Lower lobe of right lung (tissue), 2 donors: ENCODE measurements around the gene HSF4. TPM values are rescaled to one million over a fixed set of nuclear protein-coding genes. Genes with fewer than 3 reads are reported as not detected.

Source experiments
- ATAC-seq, 2 donors: fragments of 200-7000 bp; cut with Tn5 transposase; one replicate each; pipeline ENCODE4 v1.9.1; 2020 to 2022; ENCODE audit warnings: mild to moderate bottlenecking in 2 of 2, moderate library complexity in 2 of 2
- DNase-seq: peaks from one replicate; pipeline ENCODE4 v3.0.0-alpha.2; 2020
- H3K27ac ChIP-seq: fragments of 200-600 bp; one replicate; pipeline ENCODE4 v1.8.0; 2022
- H3K27me3 ChIP-seq: fragments of 200-600 bp; one replicate; pipeline ENCODE4 v1.8.0; 2022; ENCODE audit warnings: low read depth
- H3K36me3 ChIP-seq: fragments of 200-600 bp; one replicate; pipeline ENCODE4 v1.8.0; 2022; ENCODE audit warnings: mild to moderate bottlenecking
- H3K4me1 ChIP-seq: fragments of 200-600 bp; one replicate; pipeline ENCODE4 v1.8.0; 2022
- H3K4me3 ChIP-seq: fragments of 200-600 bp; one replicate; pipeline ENCODE4 v1.8.0; 2022; ENCODE audit warnings: mild to moderate bottlenecking
- H3K9me3 ChIP-seq: fragments of 200-600 bp; one replicate; pipeline ENCODE4 v1.8.0; 2022
- intact Hi-C: fragments of 100-400 bp; cut with DNase I; formaldehyde crosslinking; loops from one replicate; pipeline ENCODE4 v1.11.0; 2022
- total RNA-seq: library from RNA; stranded (reverse); fragmentation: NEBNext Ultra II Directional; extraction: Animal tissue kit (Norgen Biotek cat#: 25700); gene quantifications from one replicate; pipeline ENCODE4 v1.2.1, GENCODE V29; 2021
- TF ChIP-seq, protein P1 (sequence below): fragments of 200-600 bp; IDR thresholded peaks from one replicate; pipeline ENCODE4 v1.8.0; 2022; ENCODE audit warnings: antibody characterized with exemption, mild to moderate bottlenecking
- donor health status: DM: no; HTN: yes; CAD: no; lungs with severe emphysema.

The HSF4 gene
- total RNA-seq, 1 donor from 2014 or later = 76.3 TPM

DNA sequence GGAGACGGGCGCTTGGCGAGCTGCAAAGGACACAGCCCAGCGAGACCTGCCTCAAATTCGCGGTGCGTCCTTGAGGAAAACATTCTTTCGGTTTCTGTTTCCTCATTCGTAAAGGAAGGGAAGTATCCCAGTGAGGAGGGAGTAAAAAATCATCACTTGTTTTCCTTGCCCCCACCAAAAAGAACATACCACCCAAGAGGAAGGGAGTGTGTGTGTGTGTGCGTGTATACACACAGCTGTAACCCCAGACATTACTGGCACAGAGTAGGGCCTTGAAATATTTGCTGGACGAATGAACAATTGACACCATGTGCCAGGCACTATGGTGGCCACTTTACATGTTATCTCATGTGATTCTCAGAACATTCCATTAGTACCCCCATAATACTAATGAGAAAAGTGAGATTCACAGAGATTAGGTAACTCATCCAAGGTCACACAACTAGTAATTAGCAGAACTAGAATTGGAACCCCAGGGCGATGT is 21.1 kb downstream of the HSF4 start:
- peak overlapping the region; percentile 73 for H3K4me3 ChIP-seq
- H3K36me3 ChIP-seq = no peaks in the 10 kb centered on the region
- TF ChIP-seq, protein P1, sequence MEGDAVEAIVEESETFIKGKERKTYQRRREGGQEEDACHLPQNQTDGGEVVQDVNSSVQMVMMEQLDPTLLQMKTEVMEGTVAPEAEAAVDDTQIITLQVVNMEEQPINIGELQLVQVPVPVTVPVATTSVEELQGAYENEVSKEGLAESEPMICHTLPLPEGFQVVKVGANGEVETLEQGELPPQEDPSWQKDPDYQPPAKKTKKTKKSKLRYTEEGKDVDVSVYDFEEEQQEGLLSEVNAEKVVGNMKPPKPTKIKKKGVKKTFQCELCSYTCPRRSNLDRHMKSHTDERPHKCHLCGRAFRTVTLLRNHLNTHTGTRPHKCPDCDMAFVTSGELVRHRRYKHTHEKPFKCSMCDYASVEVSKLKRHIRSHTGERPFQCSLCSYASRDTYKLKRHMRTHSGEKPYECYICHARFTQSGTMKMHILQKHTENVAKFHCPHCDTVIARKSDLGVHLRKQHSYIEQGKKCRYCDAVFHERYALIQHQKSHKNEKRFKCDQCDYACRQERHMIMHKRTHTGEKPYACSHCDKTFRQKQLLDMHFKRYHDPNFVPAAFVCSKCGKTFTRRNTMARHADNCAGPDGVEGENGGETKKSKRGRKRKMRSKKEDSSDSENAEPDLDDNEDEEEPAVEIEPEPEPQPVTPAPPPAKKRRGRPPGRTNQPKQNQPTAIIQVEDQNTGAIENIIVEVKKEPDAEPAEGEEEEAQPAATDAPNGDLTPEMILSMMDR = no peak
- peaks cover 44% of the 10 kb centered on the region for H3K4me1 ChIP-seq
- intact Hi-C loops = no loop called here
- H3K9me3 ChIP-seq = no peaks in the 10 kb centered on the region
- DNase-seq (no peak), ATAC-seq (no peak)
- no peaks in the 10 kb centered on the region for H3K27me3 ChIP-seq
- no peak overlapping the region for H3K27ac ChIP-seq

DNA sequence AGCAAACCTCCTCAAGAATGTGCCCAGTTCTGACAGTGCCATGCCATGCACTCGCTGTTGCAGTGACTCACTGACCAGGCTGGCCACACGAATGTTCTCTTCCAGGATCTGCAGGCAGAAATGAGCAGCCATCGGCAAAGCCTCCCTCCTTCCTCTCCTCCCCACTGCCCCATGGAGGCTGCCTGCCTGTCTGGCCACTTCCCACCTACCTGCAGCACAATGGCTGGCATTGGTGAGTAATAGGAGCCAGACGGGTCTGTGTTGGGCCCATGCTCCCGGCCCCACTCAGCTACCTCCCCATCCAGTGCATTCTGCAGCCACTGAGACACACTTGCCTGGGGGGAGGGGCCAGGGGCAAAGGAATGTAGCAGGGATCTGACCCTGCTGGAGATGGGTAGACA is 22.0 kb downstream of the HSF4 start:
- ATAC-seq (no peak), DNase-seq (no peak)
- no peak overlapping the region for H3K27ac ChIP-seq
- H3K4me1 ChIP-seq = peaks cover 51% of the 10 kb centered on the region
- no peaks in the 10 kb centered on the region for H3K9me3 ChIP-seq
- TF ChIP-seq, protein P1 = no peak
- no peaks in the 10 kb centered on the region for H3K27me3 ChIP-seq
- H3K36me3 ChIP-seq = no peaks in the 10 kb centered on the region
- intact Hi-C loops = no loop called here
- no peak overlapping the region for H3K4me3 ChIP-seq

DNA sequence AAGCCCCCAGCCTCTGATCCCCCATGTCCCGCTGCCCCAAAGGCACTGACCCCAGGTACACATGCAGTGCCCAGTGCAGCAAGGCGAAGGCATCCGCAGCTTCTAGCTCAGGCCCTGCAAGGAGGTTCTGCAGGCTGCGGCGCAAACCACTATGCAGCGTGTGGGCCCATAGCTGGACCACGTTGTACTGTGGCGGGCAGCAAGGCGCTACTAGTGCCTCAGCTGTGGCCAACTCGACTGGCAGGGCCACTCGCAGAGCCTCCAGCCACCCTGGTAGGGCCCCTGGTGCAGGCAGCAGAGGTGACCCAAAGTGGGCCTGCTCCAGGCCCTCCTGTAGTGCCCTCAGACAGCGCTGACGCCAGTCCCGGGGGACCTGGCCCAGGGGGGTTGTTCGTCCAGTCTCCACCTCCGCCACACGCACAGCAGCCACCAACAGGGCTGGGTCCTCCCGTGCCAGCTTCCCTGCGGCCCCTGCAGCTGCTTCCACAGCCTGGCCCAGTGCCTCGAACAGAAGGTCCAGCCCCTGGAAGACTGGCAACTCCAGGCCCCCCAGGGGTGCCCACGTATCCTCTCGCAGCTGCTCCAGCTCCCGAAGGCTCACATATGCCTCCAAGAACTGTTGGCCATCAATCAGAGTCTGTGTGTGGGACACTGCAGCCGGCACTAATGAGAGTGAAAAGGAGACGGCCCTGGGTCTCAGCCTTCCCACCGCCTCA is 22.8 kb downstream of the HSF4 start:
- H3K36me3 ChIP-seq = no peaks in the 10 kb centered on the region
- no peak overlapping the region for H3K4me3 ChIP-seq
- DNase-seq (no peak), ATAC-seq (no peak)
- H3K4me1 ChIP-seq = peaks cover 47% of the 10 kb centered on the region
- intact Hi-C loops = no loop called here
- H3K9me3 ChIP-seq = no peaks in the 10 kb centered on the region
- H3K27me3 ChIP-seq = no peaks in the 10 kb centered on the region
- no peak overlapping the region for H3K27ac ChIP-seq
- TF ChIP-seq, protein P1 = no peak

DNA sequence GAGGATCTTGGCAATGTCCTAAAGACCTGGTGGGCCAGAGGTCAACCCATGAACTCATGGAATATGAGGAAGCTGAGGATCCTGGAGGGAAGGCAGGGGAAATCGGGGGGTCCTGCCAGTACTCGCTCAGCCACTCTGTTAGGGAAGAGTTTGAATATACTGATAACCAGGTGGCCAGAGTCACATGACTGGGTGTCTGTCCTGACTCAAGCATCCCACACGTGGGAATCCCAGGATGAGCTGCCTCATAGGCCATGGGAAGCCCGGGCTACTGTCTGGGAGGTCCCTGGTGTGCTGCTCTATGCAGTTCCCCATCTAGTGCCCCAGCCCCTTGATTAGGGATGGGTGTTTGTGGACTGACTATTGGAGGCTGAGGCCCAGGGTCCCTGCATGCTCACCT is 23.8 kb downstream of the HSF4 start:
- DNase-seq (no peak), ATAC-seq (no peak)
- peaks cover 2% of the 10 kb centered on the region for H3K36me3 ChIP-seq
- no peaks in the 10 kb centered on the region for H3K9me3 ChIP-seq
- H3K4me3 ChIP-seq = no peak overlapping the region
- H3K4me1 ChIP-seq = peaks cover 46% of the 10 kb centered on the region
- no peaks in the 10 kb centered on the region for H3K27me3 ChIP-seq
- H3K27ac ChIP-seq = no peak overlapping the region
- TF ChIP-seq, protein P1 = no peak
- intact Hi-C loops = no loop called here

DNA sequence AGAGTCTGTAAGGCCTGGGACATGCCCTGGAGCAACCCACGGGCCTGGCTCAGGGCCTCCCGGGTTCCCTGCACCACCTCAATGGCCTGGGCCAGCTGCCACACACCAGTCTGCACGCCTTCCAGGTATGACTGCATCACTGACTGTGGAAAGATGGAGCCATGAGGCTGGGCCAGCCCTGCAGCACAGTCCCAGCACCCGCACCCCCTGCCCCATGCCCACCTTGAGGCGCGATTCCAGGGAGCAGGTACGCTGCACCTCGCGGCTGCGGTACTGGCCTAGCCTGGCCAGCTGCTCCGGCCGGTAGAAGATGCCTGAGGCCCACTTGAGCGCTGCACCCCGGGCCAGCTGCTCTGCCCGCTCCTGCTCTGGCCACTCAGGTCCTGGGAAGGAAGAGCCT is 24.3 kb downstream of the HSF4 start:
- TF ChIP-seq, protein P1 = no peak
- Histone ChIP-seq H3K36me3 (peaks cover 7% of the 10 kb centered on the region), H3K4me3 (peak overlapping the region; percentile 46), H3K4me1 (peaks cover 50% of the 10 kb centered on the region), H3K9me3 (no peaks in the 10 kb centered on the region), H3K27me3 (no peaks in the 10 kb centered on the region), H3K27ac (no peak overlapping the region)
- no peak for DNase-seq
- no peak for ATAC-seq
- intact Hi-C loops = no loop called here
